Stimulated activated CD8-positive, alpha-beta memory T cell treated with anti-CD3 and anti-CD28 coated beads, Interleukin-7, amount 100 ng/mL, for 1 hour (primary cell): ENCODE data around the gene GAREM1.

Experiments
- DNase-seq, 2 donors: peaks; one replicate each; pipeline ENCODE4 v3.0.0-alpha.2; 2020; ENCODE audit warnings: low read depth in 2 of 2

Gene GAREM1

GRCh38 chr18:32459361-32460101 is 11.2 kb downstream of the GAREM1 start:
- DNase-seq = no peak

- DNase-seq = no peak
These were observed 15.3 kb downstream of the GAREM1 start for GRCh38 chr18:32455361-32455760.

DNA sequence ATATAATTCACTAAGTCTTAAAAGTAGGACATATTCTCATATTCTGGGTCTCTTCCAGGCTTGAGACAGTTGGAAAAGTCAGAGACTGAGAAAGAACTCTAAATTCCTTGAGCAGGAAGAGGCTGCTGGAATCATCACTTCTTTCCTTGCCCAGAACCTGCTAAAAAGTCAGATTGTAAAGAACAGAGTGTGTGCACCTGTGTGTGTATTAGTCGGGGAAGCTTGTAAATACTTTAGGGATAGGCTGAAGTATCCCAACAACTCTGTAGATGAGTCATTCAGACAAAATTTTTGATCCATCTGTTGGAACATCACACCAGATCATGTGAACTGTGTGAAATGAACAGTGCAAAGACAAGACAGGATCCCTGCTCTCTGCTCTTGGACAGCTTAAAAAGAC is 16.1 kb downstream of the GAREM1 start:
- DNase-seq = no peak

GRCh38 chr18:32450874-32451273 is 19.8 kb downstream of the GAREM1 start:
- DNase-seq = no peak

- DNase-seq = no peak
These were observed 20.5 kb downstream of the GAREM1 start for GRCh38 chr18:32450026-32450691.

DNA sequence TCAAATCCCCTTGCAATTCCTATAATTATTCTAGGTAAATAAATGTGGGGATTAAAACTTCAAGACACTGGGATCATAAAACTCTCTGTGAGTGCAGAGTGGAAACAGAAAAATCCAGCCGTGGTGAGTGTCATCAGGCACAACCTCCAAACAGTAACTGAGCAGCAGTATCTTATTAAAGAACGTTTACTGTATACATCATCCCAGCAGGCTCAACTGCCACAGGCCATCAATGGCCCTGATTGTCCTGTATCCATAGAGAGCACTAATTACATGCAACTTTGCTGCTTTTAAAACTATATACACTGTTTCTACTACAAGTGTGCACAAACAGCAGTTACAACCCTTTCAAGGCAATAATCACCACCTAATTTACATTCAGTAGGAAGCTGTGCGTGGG is 23.9 kb downstream of the GAREM1 start:
- DNase-seq = no peak

GRCh38 chr18:32445846-32446245 is 24.8 kb downstream of the GAREM1 start:
- DNase-seq = no peak

- no peak for DNase-seq
These were observed 26.9 kb downstream of the GAREM1 start for GRCh38 chr18:32443706-32444215.

DNA sequence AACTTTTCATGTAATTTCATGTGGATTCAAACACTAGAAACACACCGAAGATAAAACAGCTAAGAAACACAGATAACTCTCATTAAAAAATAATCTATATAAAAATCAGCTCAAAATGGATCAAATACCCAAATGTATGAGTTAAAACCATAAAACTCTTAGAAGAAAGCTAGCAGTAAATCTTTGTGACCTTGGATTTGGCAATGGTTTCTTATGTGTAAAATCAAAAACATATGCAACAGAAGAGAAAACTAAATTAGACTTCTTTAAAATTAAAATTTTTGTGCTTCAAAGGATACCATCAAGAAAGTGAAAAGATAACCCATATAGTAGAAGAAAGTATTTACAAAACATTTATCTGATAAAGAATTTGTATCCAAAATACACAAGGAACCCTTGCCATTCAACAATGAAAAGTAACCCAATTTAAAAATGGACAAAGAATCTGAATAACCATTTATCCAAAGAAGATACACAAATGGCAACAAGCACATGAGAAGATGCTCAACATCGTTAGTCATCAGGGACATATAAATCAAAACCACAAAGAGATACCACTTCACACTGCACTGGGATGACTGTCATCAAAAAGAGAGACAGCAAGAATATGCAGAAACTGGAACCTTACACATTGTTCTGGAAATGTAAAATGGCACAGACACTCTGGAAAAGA is 27.5 kb downstream of the GAREM1 start:
- no peak for DNase-seq

DNA sequence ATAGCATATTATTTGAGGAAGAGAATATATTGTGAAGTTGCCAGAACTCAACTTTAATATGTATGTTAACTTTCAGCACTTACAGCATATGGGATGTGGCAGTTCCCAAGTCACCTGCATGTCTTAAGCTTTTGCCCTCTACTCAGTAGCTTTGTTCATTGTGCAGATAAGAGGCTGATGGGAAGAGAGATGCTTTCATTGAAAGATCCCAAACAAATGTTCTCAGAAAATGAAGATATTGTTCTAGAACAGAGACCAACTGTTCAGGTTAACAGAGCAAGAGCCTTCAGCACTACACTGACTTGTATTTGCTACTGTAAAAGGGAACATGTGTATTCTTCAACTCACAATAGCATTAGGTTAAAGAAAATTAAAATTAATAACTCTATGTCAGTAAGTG is 28.1 kb downstream of the GAREM1 start:
- no peak for DNase-seq

DNA sequence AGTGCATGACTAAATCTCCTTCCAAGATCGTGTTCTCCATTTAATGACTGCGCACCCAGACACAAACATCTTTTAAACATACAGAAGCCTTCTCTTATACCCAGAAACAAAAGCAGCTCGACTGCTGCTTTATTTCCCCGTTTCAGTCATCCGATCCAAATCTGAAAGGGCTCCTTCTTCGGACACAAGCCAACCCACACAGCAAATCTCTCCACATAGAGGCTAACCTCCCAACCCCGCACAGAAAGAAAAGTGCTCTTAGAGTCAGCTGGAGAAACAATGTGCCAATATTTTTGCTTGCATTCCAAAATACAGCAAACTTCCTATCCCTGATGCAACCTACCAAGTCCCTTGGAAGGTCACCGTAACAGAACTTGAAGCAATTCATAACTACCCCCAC is 29.1 kb downstream of the GAREM1 start:
- no peak for DNase-seq

DNA sequence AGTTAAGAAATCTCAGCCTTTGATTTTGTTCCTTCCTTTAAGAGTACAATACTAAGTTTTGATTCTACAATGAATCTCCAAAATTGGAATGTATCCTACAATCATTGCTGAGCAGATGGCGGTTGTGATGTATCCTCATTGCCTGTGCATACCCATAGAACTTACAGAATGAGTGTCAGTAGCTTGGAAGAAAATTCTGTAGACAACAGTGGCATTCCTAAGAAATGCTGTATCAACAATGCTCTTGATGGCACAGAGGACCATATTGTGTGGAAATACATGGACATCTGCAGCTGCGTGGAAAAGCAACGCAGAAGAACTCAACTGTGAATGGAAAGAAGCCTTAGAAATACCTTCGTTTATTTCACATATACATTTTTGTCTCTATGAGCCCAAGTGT is 30.2 kb downstream of the GAREM1 start:
- DNase-seq = no peak

DNA sequence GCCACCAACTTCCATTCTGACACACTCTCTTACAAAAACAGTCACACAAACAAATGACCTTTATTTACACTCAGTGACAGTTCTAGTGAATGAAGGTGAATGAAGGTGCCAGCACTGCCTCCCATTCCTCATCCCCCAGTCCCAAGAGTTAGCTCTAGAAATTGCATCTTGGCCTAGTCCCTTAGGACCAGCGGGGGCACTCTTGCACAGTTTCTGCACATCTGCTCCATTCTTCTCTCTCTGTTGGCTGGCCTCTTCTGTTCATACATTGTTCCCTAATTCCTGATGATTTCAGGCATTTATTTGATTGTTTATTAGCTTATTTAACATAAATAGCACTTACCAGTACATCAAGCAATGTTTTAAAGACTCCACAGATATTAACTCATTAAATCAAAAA is 30.9 kb downstream of the GAREM1 start:
- DNase-seq = no peak

DNA sequence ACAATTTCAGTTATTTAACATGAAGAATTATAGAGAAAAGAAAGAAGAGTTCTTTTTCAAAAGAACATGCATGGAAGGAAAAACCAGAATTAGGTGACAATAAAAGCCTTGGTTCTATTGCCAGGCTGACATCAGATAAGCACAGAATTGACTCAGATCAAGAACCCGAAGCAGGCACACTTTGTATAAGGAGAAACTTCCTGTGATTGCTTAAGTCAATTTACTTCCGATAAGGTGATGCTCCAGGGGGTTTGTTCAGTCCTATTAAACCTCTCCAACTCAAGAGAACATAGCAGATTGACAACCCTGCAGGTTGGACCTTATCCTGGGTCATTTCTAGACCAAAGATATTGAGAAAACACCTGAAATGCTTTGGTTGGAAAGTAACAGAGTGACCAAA is 31.4 kb downstream of the GAREM1 start:
- DNase-seq = no peak

GRCh38 chr18:32438173-32438572 is 32.5 kb downstream of the GAREM1 start:
- DNase-seq = no peak

- DNase-seq = no peak
These were observed 33.4 kb downstream of the GAREM1 start for GRCh38 chr18:32437100-32437834.

- no peak for DNase-seq
These were observed 34.8 kb downstream of the GAREM1 start for GRCh38 chr18:32435631-32436500.

DNA sequence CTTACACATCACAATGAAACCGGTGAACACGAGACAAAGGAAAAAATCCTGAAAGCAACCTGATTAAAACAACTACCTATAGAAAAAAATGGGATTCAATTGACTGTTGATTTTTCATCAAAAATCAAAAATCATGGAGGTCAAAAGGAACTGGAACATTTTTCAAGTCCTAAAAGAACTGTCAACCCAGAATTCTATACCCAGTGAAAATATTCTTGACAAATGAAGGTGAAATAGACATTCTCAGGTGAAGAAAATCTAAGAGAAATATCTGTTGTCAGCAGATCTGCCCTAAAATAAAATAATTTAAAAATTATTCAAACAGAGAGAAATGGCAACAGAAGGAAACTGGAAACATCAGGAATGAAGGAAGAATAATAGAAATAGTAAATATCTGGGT is 38.9 kb downstream of the GAREM1 start:
- no peak for DNase-seq

DNA sequence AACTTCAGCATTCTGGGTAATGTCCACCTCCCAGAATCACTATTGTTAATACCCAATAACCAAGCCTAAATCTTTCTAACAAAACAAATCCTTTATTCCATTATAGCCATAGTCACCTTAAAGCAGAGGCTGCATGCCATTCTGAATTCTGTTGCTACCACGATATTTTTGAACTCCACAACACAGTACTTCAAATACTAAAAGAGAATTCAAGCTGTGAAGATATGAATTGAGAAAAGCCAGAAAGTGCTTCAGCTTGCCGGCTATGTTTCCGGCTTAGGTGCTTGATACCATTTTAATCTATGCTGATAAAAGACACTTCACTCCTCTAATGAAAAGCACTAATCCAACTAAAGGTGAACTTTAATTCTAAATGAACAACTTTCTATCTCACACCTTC is 41.3 kb downstream of the GAREM1 start:
- no peak for DNase-seq

- DNase-seq = no peak
These were observed 43.4 kb downstream of the GAREM1 start for GRCh38 chr18:32427084-32427900.
